GM21526 (cell line): ENCODE measurements around the gene CUX1.

Experiments used
- ATAC-seq: cut with Tn5 transposase; IDR thresholded peaks from one replicate; pipeline ENCODE4 v1.9.1; 2021; ENCODE audit warnings: moderate library complexity; ENCODE audit not compliant: unreplicated experiment, low FRiP score

The CUX1 gene

GRCh38 chr7:102079140-102080018 lies 262.0 kb downstream of the CUX1 start:
- ATAC-seq = no peak

DNA sequence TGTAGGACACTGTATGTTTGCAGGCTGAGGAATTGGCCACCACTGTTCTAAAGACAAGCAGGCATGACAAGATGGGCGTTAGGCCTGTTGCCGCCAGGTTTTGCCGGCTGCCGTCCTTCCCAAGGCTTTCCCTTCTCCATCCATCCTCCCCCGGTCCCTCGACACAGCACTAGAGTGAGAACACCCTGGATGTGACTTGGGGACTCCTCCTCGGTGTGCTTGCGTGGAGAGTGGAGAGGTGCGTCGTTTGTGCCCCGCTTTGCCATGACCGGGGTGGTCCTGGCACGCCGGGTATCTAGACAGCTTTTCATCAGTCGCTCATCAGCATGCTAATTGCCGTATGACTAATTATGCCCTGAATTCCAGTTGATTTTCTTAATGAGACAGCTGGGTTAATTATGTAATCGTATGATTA lies 262.6 kb downstream of the CUX1 start:
- ATAC-seq = no peak

DNA sequence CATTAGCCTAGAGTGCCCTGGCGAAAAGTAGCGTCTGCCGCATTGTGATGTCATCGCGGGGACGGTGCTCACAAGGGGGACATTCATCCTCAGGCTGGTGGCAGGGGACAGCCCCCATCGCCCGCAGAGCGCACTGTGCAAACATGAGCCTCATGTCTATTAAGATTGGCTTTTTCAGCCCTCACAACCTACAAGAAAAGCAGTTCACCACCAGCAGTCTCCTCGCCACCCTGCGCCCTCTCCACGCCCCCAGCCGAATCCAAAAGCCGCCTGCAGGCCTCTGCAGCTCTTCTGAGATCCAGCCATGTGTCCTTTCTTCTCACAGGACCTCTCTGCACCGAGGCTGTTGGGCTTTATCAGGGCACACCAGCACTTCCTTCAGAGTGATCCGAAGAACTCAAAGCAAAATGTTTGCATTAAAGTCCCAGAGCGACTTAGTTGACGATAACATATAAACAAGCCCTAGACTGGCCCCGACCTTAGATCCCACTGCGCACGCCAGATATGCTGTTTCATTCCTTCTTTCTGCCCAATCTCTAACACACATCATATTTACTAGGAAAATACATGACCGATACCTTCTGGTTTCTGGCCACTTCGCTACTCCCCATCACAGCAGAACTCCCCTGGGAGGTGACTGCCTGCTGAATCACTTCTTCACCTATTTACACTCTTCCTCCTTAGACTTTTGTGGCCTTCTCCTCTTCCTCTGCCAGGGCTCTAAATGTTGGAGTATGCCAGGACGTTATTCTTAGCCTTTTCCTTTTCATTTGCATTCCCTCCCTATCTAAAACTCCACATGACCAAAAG lies 263.2 kb downstream of the CUX1 start:
- no peak for ATAC-seq

GRCh38 chr7:102081244-102081627 lies 263.8 kb downstream of the CUX1 start:
- ATAC-seq = no peak

DNA sequence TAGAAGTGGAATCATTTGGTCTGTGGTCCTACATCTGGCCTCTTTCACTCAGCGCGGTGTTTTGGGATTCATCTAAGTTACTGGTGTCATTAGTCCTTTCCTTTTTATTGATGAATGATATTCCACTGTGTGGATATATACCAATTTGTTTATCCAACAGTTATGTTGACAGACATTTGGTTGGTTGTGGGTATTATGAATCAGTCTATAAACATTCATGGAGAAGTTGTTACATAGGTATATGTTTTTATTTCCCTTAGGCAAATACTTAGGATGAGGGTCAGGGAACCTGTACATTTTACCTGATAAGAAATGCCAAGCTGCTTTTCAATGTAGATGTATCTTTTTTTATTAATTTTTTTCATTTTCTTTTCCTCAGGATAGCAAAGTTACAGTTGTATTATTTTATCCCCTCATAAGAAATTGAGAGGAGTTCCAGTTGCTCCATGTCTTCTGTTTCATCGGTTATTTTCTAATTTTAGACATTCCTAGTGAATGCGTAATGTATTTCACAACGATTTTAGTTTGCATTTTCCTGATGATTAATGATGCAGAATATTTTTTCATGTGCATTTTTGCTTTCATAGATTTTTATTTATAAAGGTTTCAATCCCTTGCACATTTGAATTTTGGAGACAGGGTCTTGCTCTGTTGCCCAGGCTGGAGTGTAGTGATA lies 265.4 kb downstream of the CUX1 start:
- ATAC-seq = no peak

GRCh38 chr7:102085218-102085772 lies 267.9 kb downstream of the CUX1 start:
- no peak for ATAC-seq

DNA sequence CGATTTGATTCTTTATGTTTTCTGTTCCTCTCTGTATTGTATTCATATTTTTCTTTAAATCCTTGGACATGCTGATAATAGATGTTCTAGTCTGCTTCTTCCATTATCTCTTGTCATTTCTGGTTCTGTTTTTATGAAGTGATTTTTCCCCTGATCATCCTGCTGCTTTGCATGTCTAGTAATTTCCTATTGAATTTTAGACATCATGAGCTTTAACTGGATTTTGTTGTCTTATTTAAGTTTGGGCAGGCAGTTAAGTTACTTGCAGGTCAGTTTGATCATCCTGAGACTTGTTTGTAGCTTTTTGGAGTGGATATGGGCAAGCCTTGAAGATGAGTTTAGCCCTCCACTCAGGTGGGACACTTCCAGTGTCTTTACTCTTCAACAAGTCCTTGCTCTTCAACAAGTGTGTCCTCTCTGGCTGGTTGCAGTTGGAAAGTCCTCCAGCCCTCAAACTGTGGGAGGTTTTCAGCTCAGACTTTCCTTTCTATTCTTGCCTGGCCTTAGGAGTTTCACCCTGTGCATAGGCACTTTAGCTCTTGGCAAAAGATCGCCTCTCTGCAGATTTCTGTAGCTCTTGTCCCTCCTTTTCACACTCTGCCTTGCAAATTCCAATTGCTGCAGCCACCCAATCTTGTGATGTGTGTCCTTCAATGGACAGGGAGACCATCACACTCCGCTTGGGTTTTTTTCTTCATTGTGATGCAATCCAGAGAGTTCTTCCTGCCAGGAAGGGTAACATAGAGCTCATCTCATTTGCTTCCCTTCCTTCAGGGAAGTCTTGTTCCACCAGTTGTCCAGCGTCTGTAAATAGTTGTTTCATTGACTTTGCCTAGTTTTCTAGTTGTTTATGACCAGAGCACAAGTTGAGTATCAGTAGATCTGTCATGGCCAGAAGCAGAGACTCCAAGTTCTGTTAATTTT lies 272.0 kb downstream of the CUX1 start:
- ATAC-seq = no peak

DNA sequence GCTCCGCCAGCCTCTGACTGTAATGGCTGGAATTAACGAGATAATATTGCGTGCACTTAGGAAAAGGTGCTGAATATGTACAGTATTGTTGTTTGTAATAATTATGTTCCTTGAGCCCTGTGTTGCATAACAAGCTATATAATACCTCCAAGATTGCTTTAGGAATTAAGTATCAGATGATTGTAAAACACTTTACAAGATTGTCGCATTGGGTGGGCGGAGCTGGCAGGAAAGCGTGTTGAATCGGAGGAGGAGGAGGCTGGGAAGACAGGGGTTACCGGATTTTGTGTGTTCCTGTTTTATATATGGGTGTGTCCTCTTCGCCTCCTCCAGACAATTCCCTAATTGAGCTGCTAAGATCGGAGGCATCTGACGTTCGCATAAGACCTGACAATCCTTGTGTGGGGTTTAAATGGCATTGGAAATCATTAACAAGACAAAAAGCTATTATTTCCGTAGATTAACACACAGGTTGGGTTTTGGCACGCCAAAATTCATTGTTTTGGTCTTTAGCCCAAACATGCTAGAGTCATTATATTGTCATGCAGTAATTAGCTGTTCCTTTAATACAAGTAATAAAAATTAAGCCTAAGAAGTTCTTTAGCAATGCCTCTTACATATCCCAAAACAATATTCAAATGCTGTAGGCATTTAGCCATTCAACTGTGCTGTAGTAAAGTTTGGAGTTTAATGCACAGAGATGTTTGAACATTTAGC lies 276.3 kb downstream of the CUX1 start:
- no peak for ATAC-seq

GRCh38 chr7:102094316-102094650 lies 276.9 kb downstream of the CUX1 start:
- no peak for ATAC-seq

GRCh38 chr7:102095321-102096011 lies 278.0 kb downstream of the CUX1 start:
- no peak for ATAC-seq

GRCh38 chr7:102096012-102096332 lies 278.5 kb downstream of the CUX1 start:
- no peak for ATAC-seq

DNA sequence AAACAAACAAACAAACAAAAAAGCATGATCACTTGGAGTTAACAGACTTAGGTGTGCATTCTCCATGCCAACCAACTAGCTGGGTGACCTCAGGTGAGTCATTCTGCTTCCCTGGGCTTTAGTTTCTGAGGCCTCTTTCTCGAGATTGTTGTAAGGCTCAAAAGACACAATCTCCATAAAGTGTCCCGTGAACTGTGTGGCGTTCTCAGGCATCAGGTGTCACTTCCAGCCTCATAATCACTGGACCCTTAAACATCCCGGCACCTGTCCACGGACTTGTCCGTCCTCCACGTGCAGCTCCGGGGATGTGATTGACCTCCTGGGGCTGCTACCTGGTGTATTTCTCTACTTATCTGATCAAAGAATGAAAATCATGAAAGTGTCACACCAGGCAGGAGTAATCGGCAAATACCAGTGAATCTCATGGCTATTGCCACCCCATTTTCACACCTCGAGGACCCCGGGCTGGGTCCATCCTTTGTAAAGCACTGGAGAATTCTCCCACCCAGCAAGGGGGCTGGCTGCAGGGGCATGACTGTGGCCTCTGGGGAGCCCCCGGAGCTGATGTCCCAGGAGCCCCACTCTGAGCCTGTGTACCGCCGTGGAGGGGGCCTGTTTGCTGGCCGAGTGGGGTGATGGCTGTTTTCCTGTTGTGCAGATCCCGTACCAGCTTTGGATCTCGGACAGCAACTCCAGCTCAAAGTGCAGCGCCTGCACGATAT lies 279.4 kb downstream of the CUX1 start:
- no peak for ATAC-seq

DNA sequence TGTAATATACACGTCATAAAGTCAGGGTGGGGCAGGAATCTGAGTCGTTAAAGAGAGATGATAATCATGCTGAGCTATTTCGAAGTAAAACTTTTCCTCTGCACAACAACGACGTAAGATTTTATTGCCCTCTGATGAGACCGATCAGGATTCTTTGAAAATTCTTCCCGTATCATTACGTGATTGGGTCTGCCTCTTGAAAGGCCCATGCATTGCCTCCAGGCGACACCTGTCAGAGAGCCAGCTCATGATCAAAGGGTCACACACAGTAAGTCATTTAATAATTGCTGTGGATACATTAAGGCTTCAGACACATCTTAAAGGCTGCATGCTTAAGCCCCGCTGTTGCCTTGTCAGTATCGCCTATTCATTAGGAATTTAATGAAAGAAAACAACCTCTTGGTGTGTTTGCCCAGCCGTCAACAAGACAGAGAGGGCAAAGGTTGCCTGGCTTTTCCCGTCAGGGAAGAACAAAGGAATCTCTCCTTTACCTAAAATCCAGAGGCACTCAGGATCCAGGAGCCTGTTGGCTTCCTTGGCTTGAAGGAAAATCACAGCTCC lies 280.3 kb downstream of the CUX1 start:
- no peak for ATAC-seq

DNA sequence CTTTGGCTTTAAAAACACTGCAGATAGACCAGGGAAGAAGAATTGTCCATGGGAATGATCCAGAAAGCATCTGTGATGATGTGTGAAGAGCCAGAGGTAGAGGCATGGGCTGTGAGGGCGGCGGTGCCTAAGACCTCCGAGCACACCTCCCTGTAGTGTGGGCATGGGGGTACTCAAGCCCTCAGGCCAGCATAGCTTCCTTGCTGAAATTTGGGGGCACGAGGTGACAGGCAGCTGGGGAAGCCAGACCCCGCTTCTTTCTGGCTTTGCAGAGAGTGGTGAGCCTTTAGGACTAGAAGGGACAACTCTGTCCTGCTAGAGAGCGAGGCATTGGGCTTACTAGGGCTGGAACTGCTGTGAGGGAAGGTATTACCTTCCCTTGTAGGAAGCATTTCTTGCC lies 281.6 kb downstream of the CUX1 start:
- no peak for ATAC-seq

DNA sequence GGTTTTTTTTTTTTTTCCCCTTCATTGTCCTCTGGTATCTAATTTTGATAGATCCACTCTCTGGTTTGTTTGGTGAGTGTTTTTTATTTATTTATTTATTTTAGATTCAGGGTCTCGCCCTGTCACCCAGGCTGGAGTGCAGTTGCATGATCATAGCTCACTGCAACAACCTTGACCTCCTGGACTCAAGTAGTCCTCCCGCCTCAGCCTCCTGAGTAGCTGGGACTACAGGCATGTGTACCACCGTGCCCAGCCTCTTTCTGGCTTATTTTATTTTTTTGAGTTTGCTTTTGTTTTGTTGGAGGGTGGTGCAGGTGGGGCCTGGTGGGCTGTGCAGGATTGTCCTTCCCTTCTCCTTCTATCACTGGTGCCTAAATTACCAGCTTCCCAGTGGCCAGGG lies 282.0 kb downstream of the CUX1 start:
- no peak for ATAC-seq

- no peak for ATAC-seq
Observed at GRCh38 chr7:102101111-102101551, 283.7 kb downstream of the CUX1 start.

- no peak for ATAC-seq
Observed at GRCh38 chr7:102101926-102102325, 284.5 kb downstream of the CUX1 start.

GRCh38 chr7:102103027-102103372 lies 285.6 kb downstream of the CUX1 start:
- ATAC-seq = no peak
